ENCODE data around the gene NAA38.

NAA38 gene

GRCh38 chr17:7851438-7852261 lies 5.7 kb downstream of the NAA38 start:
- DNase-seq, result peak; percentile 94

GRCh38 chr17:7850701-7851437 lies 6.5 kb downstream of the NAA38 start:
- no peak for DNase-seq

- no peak for DNase-seq
Measured at GRCh38 chr17:7849751-7850504, 7.4 kb downstream of the NAA38 start.

GRCh38 chr17:7849130-7849750 lies 8.1 kb downstream of the NAA38 start:
- DNase-seq, result no peak

- DNase-seq, result no peak
Measured at GRCh38 chr17:7848739-7849129, 8.6 kb downstream of the NAA38 start.

GRCh38 chr17:7848131-7848579 lies 9.2 kb downstream of the NAA38 start:
- DNase-seq, result no peak

- no peak for DNase-seq
Measured at GRCh38 chr17:7846765-7847661, 10.3 kb downstream of the NAA38 start.

GRCh38 chr17:7846063-7846735 lies 11.2 kb downstream of the NAA38 start:
- DNase-seq, result no peak

- DNase-seq, result no peak
Measured at GRCh38 chr17:7845359-7846062, 11.8 kb downstream of the NAA38 start.

GRCh38 chr17:7844292-7845154 lies 12.8 kb downstream of the NAA38 start:
- DNase-seq, result peak; percentile 76

GRCh38 chr17:7843536-7844291 lies 13.6 kb downstream of the NAA38 start:
- DNase-seq, result peak; percentile 88

GRCh38 chr17:7843257-7843535 lies 14.2 kb downstream of the NAA38 start:
- no peak for DNase-seq

GRCh38 chr17:7842380-7843256 lies 14.7 kb downstream of the NAA38 start:
- peak; percentile 96 for DNase-seq

GRCh38 chr17:7841915-7842379 lies 15.4 kb downstream of the NAA38 start:
- peak; percentile 84 for DNase-seq

- peak; percentile 92 for DNase-seq
Measured at GRCh38 chr17:7841396-7841914, 15.9 kb downstream of the NAA38 start.

GRCh38 chr17:7840875-7841274 lies 16.5 kb downstream of the NAA38 start:
- no peak for DNase-seq

- DNase-seq, result no peak
Measured at GRCh38 chr17:7840441-7840840, 16.9 kb downstream of the NAA38 start.

GRCh38 chr17:7839876-7840261 lies 17.5 kb downstream of the NAA38 start:
- no peak for DNase-seq
